ENCODE data around the gene PRAMEF1.

DNA sequence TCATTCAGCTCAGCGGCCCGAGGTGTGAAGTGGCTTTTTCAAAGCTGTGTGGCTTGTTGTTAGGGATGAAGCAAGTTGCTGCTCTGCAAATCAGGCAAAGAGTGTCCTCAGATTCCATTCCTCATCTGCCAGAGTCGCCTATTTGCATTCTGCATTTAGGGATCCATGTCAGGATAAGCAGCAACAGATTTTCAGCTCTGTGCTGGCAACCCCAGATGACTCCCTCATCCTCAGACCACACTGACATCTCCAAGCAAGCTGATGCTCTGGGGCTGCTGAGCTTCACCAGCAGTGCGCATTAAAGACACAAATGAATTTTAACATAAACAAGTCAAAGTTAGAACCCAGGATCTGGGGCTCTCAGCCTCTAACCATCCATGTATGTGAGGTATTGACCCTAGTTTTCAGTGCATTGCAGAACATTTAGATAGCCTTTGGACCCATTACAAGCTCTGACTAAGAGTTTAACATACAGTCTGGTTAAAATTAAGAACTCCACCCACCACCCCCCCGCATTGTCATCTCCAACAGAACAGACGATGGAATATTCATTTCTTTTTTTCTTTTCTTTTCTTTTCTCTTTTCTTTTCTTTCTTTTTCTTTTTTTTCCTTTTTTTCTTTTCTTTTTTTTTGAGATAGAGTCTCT is 34.3 kb upstream of the PRAMEF1 start:
- TF ChIP-seq CTCF (IDR thresholded peaks at IDR 0.05; ENCODE audit: insufficient read depth, low read length) (no peak), REST (IDR thresholded peaks at IDR 0.05; ENCODE audit: insufficient replicate concordance, low read depth) (no peak), GABPA (IDR thresholded peaks at IDR 0.05; ENCODE audit: low read depth) (no peak)

Data from HL-60 (cell line).